H1 (cell line): ENCODE results near the gene GNG7. TPM values are rescaled to one million over a fixed set of nuclear protein-coding genes. Genes with fewer than 3 reads are reported as not detected.

Source experiments
- ATF3 ChIP-seq: IDR thresholded peaks from 2 replicates; pipeline ENCODE4 v1.6.1; 2011; ENCODE audit warnings: low read depth, mild to moderate bottlenecking, low read length; ENCODE audit not compliant: insufficient read depth
- CBX5 ChIP-seq: fragments of 300-800, 300-1000 bp; sonication (generic); IDR thresholded peaks from 2 replicates; pipeline ENCODE4 v1.7.1; 2016; ENCODE audit warnings: antibody characterized with exemption, low read length, low read depth
- CBX8 ChIP-seq: fragments of 300-800, 300-1000 bp; sonication (generic); IDR thresholded peaks from 2 replicates; pipeline ENCODE4 v1.7.1; 2016; ENCODE audit warnings: low read depth, low read length, borderline replicate concordance
- CTCF ChIP-seq, 3 experiments: IDR thresholded peaks; 1 replicate in 2 of 3; 2 replicates in 1 of 3; pipeline versions ENCODE4 v1.5.1 to v1.6.1; 2011; ENCODE audit warnings: low read length in 3 of 3, mild to moderate bottlenecking in 3 of 3, inconsistent platforms in 2 of 3, low read depth in 1 of 3, moderate library complexity in 1 of 3; ENCODE audit not compliant: insufficient read depth in 1 of 3; ENCODE audit errors: control extremely low read depth in 1 of 3
- HDAC2 ChIP-seq, 2 experiments: fragments of 300-600 bp in 1 of 2; sonication (generic) in 1 of 2; IDR thresholded peaks; 2 replicates each; pipeline ENCODE4 v1.6.1; 2011 to 2012; ENCODE audit warnings: low read depth in 2 of 2, low read length in 2 of 2, mild to moderate bottlenecking in 2 of 2, moderate library complexity in 2 of 2, borderline replicate concordance in 1 of 2, inconsistent platforms in 1 of 2
- NANOG ChIP-seq: IDR thresholded peaks from 2 replicates; pipeline ENCODE4 v1.6.1; 2011; ENCODE audit warnings: low read length, low read depth, mild to moderate bottlenecking, inconsistent platforms; ENCODE audit not compliant: insufficient read depth, poor library complexity, severe bottlenecking
- SIRT6 ChIP-seq: IDR thresholded peaks from one replicate; pipeline ENCODE4 v1.7.1; 2012; ENCODE audit warnings: low read length, inconsistent platforms
- ZNF274 ChIP-seq: IDR thresholded peaks from 2 replicates; pipeline ENCODE4 v1.7.0; 2012; ENCODE audit warnings: low read length, borderline replicate concordance; ENCODE audit errors: extremely low read depth
- polyA plus RNA-seq, 7 experiments: library from polyadenylated mRNA; depleted of rRNA in 3 of 7; stranded (reverse) in 5 of 7; unstranded in 2 of 7; fragments of >200 nt in 5 of 7; fragments of 200-250 nt in 2 of 7; gene quantifications; 1 replicate in 5 of 7; 2 replicates in 1 of 7; 4 replicates in 1 of 7; pipeline versions ENCODE4 v1.2.1 to v1.2.3, GENCODE V29; 2011 to 2013; ENCODE audit warnings: missing spikeins in 2 of 7, mixed read lengths in 2 of 7
- total RNA-seq: library from RNA; stranded (reverse); fragmentation: NEBNext Ultra II Directional; extraction: Animal tissue kit (Norgen Biotek cat#: 25700); gene quantifications from 2 replicates; pipeline ENCODE4 v1.2.1, GENCODE V29; 2021

The GNG7 gene
- total and polyA plus RNA-seq, 2 of the 8 experiments (the other 6 are each of a cell fraction or from before 2014, with no cell fraction given): 2.8 to 7.8 TPM

- TF ChIP-seq SIRT6: no peak
- TF ChIP-seq ZNF274: no peak
- TF ChIP-seq NANOG: no peak
- TF ChIP-seq CTCF (IDR thresholded peaks at IDR 0.05; ENCODE audit: control extremely low read depth in 1 of 3, insufficient read depth in 1 of 3, low read depth in 1 of 3, low read length in 3 of 3): no peak
- TF ChIP-seq CBX5: no peak
- no peak for TF ChIP-seq HDAC2 (IDR thresholded peaks at IDR 0.05; ENCODE audit: borderline replicate concordance in 1 of 2, low read depth in 2 of 2, low read length in 2 of 2)
- TF ChIP-seq ATF3: no peak
- TF ChIP-seq CBX8: no peak
These were observed 64.0 kb downstream of the GNG7 start (continued) for GRCh38 chr19:2638417-2638940.
